Gastrocnemius medialis (tissue), 4 donors: ENCODE data around the gene TMPRSS2.

Experiments used
- POLR2A ChIP-seq, 2 donors: fragments of 450-650 bp; IDR thresholded peaks; one replicate each; pipeline ENCODE4 v1.6.1; 2017; ENCODE audit warnings: antibody characterized with exemption in 2 of 2, mild to moderate bottlenecking in 2 of 2, moderate library complexity in 2 of 2
- TF ChIP-seq, protein P1 (sequence below), 5 experiments: fragments of 450-650 bp in 3 of 5; fragments of 200-600 bp in 2 of 5; sonication (generic) in 2 of 5; IDR thresholded peaks in 4 of 5; conservative IDR thresholded peaks in 1 of 5; 1 replicate in 4 of 5; 2 replicates in 1 of 5; pipeline ENCODE4 v1.5.1; 2016 to 2019; ENCODE audit warnings: antibody characterized with exemption in 5 of 5, mild to moderate bottlenecking in 3 of 5, moderate library complexity in 3 of 5

GRCh38 chr21:41536827-41537103 lies 28.8 kb upstream of the TMPRSS2 start:
- TF ChIP-seq POLR2A (IDR thresholded peaks at IDR 0.05): no peak
- TF ChIP-seq, protein P1, sequence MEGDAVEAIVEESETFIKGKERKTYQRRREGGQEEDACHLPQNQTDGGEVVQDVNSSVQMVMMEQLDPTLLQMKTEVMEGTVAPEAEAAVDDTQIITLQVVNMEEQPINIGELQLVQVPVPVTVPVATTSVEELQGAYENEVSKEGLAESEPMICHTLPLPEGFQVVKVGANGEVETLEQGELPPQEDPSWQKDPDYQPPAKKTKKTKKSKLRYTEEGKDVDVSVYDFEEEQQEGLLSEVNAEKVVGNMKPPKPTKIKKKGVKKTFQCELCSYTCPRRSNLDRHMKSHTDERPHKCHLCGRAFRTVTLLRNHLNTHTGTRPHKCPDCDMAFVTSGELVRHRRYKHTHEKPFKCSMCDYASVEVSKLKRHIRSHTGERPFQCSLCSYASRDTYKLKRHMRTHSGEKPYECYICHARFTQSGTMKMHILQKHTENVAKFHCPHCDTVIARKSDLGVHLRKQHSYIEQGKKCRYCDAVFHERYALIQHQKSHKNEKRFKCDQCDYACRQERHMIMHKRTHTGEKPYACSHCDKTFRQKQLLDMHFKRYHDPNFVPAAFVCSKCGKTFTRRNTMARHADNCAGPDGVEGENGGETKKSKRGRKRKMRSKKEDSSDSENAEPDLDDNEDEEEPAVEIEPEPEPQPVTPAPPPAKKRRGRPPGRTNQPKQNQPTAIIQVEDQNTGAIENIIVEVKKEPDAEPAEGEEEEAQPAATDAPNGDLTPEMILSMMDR (IDR thresholded peaks at IDR 0.05 in 4 of 5, conservative IDR thresholded peaks at IDR 0.05 in 1 of 5): no peak
